ENCODE data around the gene KRTAP12-2. TPM values are rescaled to one million over a fixed set of nuclear protein-coding genes. Genes with fewer than 3 reads are reported as not detected.
"Not testable (repeated sequence)": the region's sequence is repeated elsewhere in the genome, so short reads cannot be mapped to it uniquely, and the experiment has no call there.

The KRTAP12-2 gene
- total RNA-seq, 1 experiment from 2014 or later = not detected

GRCh38 chr21:44684077-44684476 is 17.4 kb upstream of the KRTAP12-2 start:
- DNase-seq (ENCODE audit: low spot score) = no peak

GRCh38 chr21:44682580-44683151 is 15.9 kb upstream of the KRTAP12-2 start:
- DNase-seq (ENCODE audit: low spot score) = no peak

DNA sequence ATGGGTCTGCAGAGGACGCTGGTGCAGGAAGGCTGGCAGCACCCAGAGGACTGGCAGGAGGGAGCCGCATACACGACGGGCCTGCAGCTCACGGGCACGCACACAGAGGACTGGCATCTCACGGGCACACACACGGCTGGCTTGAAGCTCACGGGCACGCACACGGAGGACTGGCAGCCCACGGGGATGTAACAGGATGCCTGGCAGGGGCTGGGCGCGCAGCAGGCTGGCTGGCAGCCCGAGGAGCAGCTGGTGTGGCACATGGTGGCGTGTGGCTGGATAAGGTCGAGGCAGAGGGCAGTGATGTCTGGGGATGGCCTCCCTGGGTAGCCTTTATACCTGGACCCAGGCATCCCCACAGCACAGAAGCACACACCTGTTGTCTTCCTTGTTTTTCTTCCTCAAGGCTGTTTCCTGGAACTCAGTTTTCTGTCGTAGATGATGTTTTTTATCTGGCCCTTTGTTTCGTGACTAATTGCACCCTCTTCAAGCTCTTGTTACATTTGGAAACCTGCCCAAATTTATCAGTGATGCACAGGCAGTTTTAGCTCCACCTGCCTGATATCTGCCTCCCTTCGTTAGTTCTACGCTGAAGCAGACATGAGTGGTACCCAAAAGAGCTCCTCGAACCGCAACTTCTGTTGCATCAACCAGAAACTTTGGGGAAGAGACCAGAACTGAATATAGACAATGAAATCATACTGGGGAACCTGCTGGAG is 15.3 kb upstream of the KRTAP12-2 start, which contains the start of gene KRTAP12-1:
Gene KRTAP12-1 (minus strand): TSS at position 303 of the 719 bp plus-strand sequence. CDS start 40 bp downstream, at position 263.
- DNase-seq (ENCODE audit: low spot score) = no peak

- no peak for DNase-seq (ENCODE audit: low spot score)
Observed at GRCh38 chr21:44681152-44681551, 14.4 kb upstream of the KRTAP12-2 start.

DNA sequence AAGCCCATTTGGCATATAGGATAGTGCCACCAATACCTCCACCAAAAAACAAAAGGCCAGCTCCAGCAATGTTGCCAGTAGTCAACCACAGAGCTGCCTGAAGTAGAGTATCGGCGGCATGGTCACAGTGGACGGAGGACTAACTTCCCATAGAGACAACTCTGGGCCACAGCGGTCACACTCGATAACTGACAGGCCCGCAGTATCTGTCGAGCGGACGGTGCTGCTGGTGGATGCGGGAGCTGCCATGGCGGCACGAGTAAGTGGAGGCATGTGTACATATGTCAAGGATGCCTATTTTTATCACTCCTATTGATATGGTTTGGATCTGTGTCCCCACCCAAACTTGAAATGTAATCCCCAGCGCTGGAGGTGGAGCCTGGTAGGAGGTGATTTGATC is 11.2 kb upstream of the KRTAP12-2 start:
- no peak for DNase-seq (ENCODE audit: low spot score)

GRCh38 chr21:44671911-44672310 is 5.2 kb upstream of the KRTAP12-2 start:
- DNase-seq (ENCODE audit: low spot score) = no peak

- no peak for DNase-seq (ENCODE audit: low spot score)
Observed at GRCh38 chr21:44670642-44671432, 4.1 kb upstream of the KRTAP12-2 start.

GRCh38 chr21:44667612-44668011 is 885 bp upstream of the KRTAP12-2 start:
- no peak for DNase-seq (ENCODE audit: low spot score)

GRCh38 chr21:44664691-44665090 is 2.0 kb downstream of the KRTAP12-2 start:
- no peak for DNase-seq (ENCODE audit: low spot score)

DNA sequence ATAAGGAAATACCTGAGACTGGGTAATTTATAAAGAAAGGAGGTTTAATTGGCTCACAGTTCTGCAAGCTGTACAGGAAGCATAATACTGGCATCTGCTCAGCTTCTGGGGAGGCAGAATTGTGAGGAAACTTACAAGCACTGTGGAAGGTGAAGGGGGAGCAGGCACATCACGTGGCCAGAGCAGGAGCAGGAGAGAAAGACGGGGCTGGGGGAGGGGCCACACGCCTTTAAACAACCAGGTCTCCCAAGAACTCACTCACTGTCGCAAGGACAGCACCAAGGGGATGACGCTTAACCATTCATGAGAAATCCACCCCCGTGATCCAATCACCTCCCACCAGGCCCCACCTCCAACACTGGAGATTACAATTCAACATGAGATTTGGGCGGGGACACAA is 5.2 kb downstream of the KRTAP12-2 start:
- DNase-seq (ENCODE audit: low spot score) = not testable (repeated sequence)

GRCh38 chr21:44658913-44659595 is 7.7 kb downstream of the KRTAP12-2 start:
- peak; percentile 29 for DNase-seq (ENCODE audit: low spot score)

- DNase-seq (ENCODE audit: low spot score) = no peak
Observed at GRCh38 chr21:44658541-44658910, 8.2 kb downstream of the KRTAP12-2 start.

GRCh38 chr21:44657635-44658540 is 8.8 kb downstream of the KRTAP12-2 start, which contains the start of gene KRTAP12-3:
Gene KRTAP12-3 (plus strand): TSS chr21:44657932. CDS start chr21:44657980, 48 bp downstream.
- peak; percentile 82 for DNase-seq (ENCODE audit: low spot score)

- DNase-seq (ENCODE audit: low spot score) = no peak
Observed at GRCh38 chr21:44656868-44657267, 9.9 kb downstream of the KRTAP12-2 start.

- no peak for DNase-seq (ENCODE audit: low spot score)
Observed at GRCh38 chr21:44654576-44655175, 12.1 kb downstream of the KRTAP12-2 start, which contains the start of gene KRTAP12-4. Gene KRTAP12-4 (minus strand): TSS chr21:44654659. CDS start chr21:44654614, 45 bp downstream.

DNA sequence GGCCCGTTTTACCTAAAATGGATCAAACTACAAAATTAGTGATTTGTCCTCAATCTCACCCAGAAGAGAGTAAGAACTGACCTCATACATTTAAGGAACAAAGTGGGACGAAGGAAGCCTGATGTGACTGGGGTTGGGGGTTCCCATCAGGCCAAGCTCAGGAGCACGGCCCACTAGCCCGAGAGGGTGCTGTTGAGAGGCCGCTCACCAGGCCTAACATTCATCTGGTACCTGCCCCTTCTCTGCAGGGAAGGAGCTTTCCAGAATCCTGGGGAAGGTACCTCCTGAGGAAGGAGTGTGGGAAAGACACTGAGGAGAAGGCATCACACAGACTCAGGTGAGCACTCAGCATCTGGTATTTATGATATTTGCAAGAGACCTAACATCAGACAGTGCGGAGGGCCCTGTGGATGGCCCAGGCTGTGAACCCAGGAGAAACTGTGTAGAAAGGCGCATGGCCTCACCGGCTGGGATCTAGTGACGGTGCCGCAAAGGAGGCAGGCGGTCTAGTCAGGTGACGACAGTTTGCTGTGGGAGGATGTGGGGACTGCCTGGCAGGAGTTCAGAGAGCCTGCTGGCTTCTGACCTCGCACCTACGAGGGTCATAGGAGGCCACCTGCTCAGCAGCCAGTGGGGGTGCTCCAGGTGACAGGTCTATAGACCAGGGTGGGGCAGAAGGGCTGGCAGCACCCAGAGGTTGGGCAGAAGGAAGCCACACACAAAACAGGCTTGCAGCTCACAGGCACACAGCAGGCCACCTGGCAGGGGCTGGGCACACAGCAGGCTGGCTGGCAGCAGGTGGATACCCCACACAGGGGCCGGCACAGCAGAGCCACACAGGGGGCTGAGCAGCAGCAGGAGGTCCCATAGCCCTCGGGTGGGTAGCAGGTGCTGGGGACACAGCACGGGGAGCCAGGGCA is 12.8 kb downstream of the KRTAP12-2 start:
- DNase-seq (ENCODE audit: low spot score) = no peak

DNA sequence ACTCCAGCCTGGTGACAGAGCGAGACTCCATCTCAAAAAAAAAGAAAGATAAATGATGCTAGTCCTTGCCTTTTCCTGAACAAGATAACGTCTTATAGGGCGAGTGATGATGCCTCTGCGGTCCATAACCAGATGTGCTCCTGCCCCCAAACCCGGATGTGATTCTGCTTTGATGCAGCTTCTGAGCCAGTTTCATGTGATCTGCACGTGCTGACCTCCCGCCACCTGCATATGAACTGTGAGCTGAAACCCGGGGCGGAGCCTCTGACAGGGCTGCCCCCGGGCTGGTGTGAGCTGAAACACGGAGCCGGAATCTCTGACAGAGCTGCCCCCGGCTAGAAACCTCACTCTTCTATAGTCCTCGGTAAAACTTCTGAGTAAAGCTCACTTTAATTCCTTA is 13.6 kb downstream of the KRTAP12-2 start:
- DNase-seq (ENCODE audit: low spot score) = no peak

GRCh38 chr21:44650973-44651675 is 15.6 kb downstream of the KRTAP12-2 start:
- no peak for DNase-seq (ENCODE audit: low spot score)

Measured in H4 (cell line).